NCI-H748 (cell line): ENCODE data around the gene STAT3.

ENCODE experiments used
- DNase-seq: peaks from one replicate; lab custom pipeline; 2025; ENCODE audit not compliant: unreplicated experiment; lab: John Stamatoyannopoulos, UW

The STAT3 gene

GRCh38 chr17:42282478-42283080, 105.7 kb downstream of the STAT3 start:
- no peak for DNase-seq

DNA sequence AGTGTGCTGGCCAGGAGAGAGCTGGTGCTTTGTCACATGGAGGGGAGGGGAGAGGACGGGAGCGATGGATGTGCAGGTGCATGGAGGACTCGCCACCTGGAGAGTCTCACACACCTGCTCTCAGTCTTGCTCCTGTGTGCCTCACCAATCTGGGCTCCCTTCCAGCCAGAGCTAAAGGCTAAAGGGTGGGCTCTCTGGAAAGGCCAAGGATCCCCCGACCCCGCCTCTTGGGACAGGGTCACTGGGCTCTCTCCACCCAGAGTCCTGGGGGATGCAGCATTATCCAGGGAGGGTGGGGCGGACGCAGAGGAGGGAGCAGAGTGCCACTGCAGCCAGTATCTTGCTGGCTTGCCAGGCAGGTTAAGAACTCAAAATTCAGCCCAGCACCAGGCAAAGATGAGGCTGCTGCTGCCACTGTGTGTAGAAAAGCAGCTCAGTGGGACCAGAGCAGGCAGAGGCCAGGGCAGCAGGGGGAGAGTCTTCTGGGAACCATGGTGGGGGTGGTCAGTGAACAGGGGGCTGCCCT, 106.6 kb downstream of the STAT3 start:
- peak; percentile 84 for DNase-seq

DNA sequence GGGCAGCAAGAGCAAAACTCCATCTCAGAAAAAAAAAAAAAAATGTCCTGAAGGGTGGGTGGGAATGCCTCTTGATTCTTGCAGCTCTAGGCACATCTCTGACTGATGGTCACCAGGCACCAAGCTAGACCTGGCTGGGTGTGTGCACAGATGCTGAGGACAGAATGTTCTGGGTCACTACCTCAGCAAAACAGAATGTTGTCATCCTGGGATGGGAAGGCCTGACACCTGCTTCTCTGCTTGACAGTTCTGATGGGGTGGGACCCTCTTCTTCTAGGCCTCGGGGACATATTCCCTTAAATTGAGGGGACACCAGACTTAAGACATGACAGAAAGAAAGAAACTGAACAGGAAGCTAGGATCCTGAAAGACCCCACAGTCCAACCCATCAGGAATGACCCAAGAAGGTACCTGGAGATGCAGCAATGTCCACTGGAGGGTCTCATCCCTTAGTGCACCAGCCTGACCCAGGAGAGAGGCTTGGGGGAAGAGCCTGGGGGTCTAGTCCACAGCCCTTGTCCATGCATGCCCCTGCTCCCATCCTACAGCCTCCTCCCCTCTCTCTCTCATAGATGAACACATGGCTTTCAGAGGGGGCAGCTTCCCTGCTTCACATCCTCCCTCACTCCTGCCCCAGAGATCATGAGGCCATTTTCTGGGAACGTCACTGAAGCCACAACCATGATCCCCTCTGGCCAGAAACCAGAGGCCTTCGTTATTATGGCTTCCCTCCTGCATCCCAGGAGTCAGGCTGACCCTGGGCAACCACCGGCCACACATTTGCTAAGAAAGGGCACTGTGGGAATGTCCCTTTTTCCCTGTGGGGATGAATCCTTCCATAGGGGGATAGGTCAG, 108.2 kb downstream of the STAT3 start:
- no peak for DNase-seq

GRCh38 chr17:42277342-42277712, 110.9 kb downstream of the STAT3 start:
- no peak for DNase-seq

- peak; percentile 69 for DNase-seq
These were observed 111.5 kb downstream of the STAT3 start for GRCh38 chr17:42276609-42277341.

- peak; percentile 82 for DNase-seq
These were observed 112.0 kb downstream of the STAT3 start, which contains the start of gene STAT5B for GRCh38 chr17:42276359-42276608. Gene STAT5B (minus strand): TSS chr17:42276391. CDS start chr17:42232127, 44,264 bp downstream.

DNA sequence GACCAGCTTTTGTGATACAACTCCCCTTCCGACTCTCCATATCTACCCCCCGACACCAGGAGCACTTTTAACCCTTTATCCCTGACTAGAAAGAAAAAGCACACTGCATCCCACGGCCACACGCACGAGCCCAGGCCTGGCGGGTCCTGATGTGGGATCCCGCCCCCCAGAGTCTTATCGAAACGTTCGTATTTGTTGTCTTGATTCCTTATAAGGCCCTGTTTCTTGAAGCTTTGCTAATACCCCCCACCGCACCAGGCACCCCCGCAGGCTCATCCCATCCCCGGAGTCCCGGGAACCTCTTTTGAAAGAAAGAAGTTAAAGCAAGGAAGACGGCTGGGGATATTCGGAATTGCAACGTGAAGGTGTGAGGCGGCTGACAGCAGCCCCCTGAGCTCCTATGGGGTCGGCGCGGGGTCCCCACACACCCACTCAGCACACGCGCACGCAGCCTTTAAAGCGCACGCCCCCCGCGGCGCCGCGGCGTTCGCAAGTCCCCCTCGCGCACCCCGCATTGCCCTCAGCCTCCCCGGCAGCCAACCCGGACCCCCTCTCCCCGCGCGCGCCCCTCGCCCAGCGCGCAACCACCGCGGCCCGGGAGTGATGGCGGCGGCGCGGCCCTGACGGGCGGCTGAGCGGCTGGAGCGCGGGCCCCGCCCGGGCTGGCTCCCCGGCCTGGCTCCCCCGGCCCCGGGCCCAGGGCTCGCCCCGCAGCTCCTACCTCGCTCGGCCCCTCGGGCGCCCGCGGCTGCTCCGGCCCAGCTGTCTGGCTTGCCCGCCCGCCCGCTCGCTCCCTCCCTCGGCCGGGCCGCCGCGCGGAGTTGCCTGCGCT, 112.5 kb downstream of the STAT3 start:
- DNase-seq = peak; percentile 59

DNA sequence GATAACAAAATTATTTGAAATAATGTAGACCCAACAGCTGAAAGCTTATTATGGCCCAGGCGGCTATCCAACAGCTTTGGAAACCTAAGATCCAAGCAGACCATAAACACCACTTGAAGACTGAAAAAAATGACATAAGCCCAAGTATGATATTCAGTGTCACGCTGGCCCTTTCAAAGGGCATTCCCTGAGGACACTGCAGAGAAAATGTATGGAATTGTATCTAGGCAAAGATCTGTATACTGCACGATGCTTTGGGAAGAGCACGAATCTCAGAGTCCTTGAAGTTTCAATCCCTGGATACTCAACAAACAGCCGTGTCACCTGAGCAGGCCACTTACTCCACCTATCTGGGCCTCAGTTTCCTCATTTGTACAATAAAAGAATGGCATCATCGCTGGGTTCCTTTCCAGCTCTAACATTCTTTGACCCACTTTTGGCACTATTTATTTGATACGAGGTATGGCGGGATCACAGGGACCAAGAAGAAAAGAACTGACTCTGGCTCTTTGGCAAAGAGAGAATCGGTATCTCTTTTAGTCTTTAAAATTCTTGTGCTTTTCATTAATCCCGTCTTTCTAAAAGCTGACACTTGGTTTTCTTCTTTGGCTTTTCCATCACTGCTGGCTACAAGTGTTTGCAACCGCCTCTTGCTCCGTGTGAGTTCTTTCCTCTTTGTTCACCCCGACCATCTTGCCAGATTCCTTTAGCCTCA, 113.3 kb downstream of the STAT3 start:
- no peak for DNase-seq

DNA sequence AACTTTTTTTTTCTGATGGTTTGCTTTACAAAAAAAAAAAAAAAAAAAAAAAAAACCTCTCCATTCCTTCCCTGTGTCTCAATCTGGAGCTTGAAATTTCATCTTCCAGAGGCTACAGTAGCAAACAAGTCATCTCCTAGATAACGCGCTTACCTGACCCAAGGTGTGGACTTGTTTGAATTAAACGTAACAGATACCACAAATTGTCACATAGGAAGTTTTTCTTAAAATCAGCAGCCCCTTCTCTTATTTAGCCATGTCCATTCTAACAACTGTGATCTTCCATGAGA, 114.0 kb downstream of the STAT3 start:
- DNase-seq = no peak

GRCh38 chr17:42273474-42274252, 114.6 kb downstream of the STAT3 start:
- no peak for DNase-seq

DNA sequence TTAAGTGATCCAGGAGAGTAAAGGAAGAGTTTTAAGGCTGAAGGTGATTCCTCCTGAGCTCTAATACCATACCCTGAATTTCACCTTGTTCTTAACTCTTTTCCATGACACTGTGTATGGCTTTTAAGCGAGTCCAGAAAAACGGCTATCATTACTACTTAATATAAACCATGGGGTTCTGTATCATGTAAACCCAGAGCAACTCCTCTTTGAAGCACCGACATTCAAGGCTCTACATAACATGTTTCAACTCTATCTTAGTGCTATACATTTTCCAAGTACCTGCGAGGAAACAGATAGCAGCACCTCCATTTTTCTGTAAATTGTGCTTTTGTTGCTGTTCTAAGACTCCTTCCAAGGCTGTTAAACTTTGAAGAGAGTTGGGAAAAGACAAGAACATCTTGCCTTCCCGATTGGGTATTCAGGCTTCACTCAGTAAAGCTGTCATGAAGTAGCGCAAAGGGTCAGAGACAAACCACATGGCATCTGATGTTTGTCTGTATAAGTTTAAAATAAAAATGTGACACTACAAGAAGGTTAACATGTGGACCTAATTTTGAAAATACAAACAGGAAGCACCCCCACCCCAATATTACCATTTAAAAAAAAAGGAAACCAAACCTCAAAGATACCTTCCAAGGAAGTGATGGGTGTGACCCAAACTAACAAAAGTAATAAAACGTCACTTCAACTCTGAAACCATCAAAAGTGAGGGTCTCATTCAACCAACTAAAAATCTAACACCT, 115.9 kb downstream of the STAT3 start:
- no peak for DNase-seq

- DNase-seq = no peak
These were observed 116.5 kb downstream of the STAT3 start for GRCh38 chr17:42271779-42272035.

- no peak for DNase-seq
These were observed 117.0 kb downstream of the STAT3 start for GRCh38 chr17:42271006-42271778.

- DNase-seq = no peak
These were observed 117.6 kb downstream of the STAT3 start for GRCh38 chr17:42270596-42270995.

GRCh38 chr17:42270170-42270535, 118.1 kb downstream of the STAT3 start:
- no peak for DNase-seq

GRCh38 chr17:42268236-42268635, 120.0 kb downstream of the STAT3 start:
- DNase-seq = no peak

DNA sequence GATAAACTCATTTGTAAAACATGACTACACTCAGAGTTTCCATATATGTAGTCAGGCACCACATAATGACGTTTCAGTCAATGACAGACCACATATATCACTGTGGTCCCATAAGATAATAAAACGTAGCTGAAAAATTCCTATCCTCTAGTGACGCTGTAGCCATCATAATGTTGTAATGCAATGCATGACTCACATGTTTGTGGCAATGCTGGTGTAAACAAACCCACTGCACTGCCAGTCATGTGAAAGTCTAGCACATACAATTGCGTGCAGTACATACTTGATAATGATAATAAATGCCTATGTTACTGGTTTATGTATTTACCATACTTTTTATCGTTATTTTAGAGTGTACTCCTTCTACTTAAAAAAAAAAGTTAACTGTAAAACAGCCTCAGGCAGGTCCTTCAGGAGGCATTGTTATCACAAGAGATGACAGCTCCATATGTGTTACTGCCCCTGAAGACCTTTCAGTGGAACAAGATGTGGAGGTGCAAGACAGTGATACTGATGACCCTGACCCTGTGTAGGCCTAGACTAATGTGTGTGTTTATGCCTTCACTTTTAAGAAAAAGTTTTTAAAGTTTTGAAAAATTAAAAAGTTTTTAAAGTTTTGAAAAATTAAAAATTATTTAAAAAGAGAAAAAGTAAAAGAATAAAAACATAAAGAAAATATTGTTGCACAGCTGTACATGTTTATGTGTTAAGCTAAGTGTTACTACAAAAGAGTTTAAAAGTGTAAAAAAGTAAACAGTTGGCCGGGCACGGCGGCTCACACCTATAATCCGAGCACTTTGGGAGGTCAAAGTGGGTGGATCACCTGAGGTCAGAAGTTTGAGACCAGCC, 121.1 kb downstream of the STAT3 start:
- DNase-seq = no peak

GRCh38 chr17:42266462-42266861, 121.8 kb downstream of the STAT3 start:
- no peak for DNase-seq
